CD4-positive, alpha-beta T cell (primary cell): ENCODE results near the gene NRXN2. TPM values are rescaled to one million over a fixed set of nuclear protein-coding genes. Genes with fewer than 3 reads are reported as not detected.

Experiments used
- ATAC-seq: fragments of 200-7000 bp; cut with Tn5 transposase; one replicate; pipeline ENCODE4 v1.10.0; 2022; ENCODE audit warnings: mild to moderate bottlenecking; ENCODE audit not compliant: poor library complexity
- CTCF ChIA-PET: fragments of 350-600 bp; sonication (Branson Sonifier 250); formaldehyde crosslinking; loops from one replicate; lab custom pipeline; 2021; ENCODE audit warnings: antibody characterized with exemption, inconsistent platforms; lab: Charles Lee
- POLR2A ChIA-PET: fragments of 350-600 bp; sonication (Branson Sonifier 250); formaldehyde crosslinking; loops from one replicate; lab custom pipeline; 2021; ENCODE audit warnings: antibody characterized with exemption, inconsistent platforms; lab: Charles Lee
- DNase-seq, 14 experiments: peaks; one replicate each; pipeline ENCODE4 v3.0.0-alpha.2; 2013 to 2020; ENCODE audit warnings: mixed read lengths in 2 of 14
- H3K27ac ChIP-seq, 2 donors: one replicate each; pipeline versions ENCODE4 v1.5.1 to v1.7.0; 2013; ENCODE audit warnings: low read length in 2 of 2, low read depth in 1 of 2, mild to moderate bottlenecking in 1 of 2
- H3K27me3 ChIP-seq, 2 experiments: 1 replicate in 1 of 2; 2 replicates in 1 of 2; pipeline versions ENCODE4 v1.6.1 to v1.7.0; 2013; ENCODE audit warnings: low read length in 2 of 2, control low read depth in 1 of 2, mild to moderate bottlenecking in 1 of 2, moderate library complexity in 1 of 2; ENCODE audit not compliant: insufficient read depth in 2 of 2, control insufficient read depth in 1 of 2
- H3K36me3 ChIP-seq: one replicate; pipeline ENCODE4 v1.6.1; 2013; ENCODE audit warnings: low read length, control low read depth; ENCODE audit not compliant: insufficient read depth
- H3K4me1 ChIP-seq: one replicate; pipeline ENCODE4 v1.6.1; 2013; ENCODE audit warnings: low read length, control low read depth; ENCODE audit not compliant: insufficient read depth
- H3K4me3 ChIP-seq: one replicate; pipeline ENCODE4 v1.5.1; 2013; ENCODE audit warnings: mild to moderate bottlenecking, low read length, moderate library complexity
- H3K9me3 ChIP-seq, 2 experiments: 1 replicate in 1 of 2; 2 replicates in 1 of 2; pipeline versions ENCODE4 v1.6.1 to v1.7.0; 2013; ENCODE audit warnings: low read length in 2 of 2, mild to moderate bottlenecking in 2 of 2, control low read depth in 1 of 2, moderate library complexity in 1 of 2; ENCODE audit not compliant: control insufficient read depth in 1 of 2, insufficient read depth in 1 of 2
- H3K27ac Mint-ChIP-seq: one replicate; pipeline ENCODE4 v1.8.0; 2020; ENCODE audit warnings: mixed read lengths
- H3K27me3 Mint-ChIP-seq: one replicate; pipeline ENCODE4 v1.8.0; 2021; ENCODE audit warnings: mixed read lengths
- H3K36me3 Mint-ChIP-seq: one replicate; pipeline ENCODE4 v1.8.0; 2021; ENCODE audit warnings: low read depth, mixed read lengths
- H3K4me1 Mint-ChIP-seq: one replicate; pipeline ENCODE4 v1.8.0; 2021; ENCODE audit warnings: low read depth, mixed read lengths
- H3K4me3 Mint-ChIP-seq: one replicate; pipeline ENCODE4 v1.8.0; 2020; ENCODE audit warnings: mild to moderate bottlenecking, mixed read lengths
- H3K9me3 Mint-ChIP-seq: one replicate; pipeline ENCODE4 v1.8.0; 2020; ENCODE audit warnings: mixed read lengths
- intact Hi-C, 2 experiments: fragments of 100-400 bp; cut with DNase I in 1 of 2; cut with micrococcal nuclease in 1 of 2; formaldehyde crosslinking; loops; one replicate each; pipeline versions ENCODE4 v1.15.1 to v1.9.0; 2023 to 2025; cut with DNase I, micrococcal nuclease
- total RNA-seq, 174 experiments: library from RNA in 2 of 174; stranded (reverse) in 2 of 174; gene quantifications; one replicate each; pipeline ENCODE4 v1.2.3 and lab custom pipeline; 2021 to 2026
- TF ChIP-seq, protein P1 (sequence below): fragments of 200-600 bp; IDR thresholded peaks from one replicate; pipeline ENCODE4 v1.8.0; 2022; ENCODE audit warnings: antibody characterized with exemption, mild to moderate bottlenecking

Gene NRXN2
- total RNA-seq, 2 experiments from 2014 or later, result 0.05 to 0.31 TPM

DNA sequence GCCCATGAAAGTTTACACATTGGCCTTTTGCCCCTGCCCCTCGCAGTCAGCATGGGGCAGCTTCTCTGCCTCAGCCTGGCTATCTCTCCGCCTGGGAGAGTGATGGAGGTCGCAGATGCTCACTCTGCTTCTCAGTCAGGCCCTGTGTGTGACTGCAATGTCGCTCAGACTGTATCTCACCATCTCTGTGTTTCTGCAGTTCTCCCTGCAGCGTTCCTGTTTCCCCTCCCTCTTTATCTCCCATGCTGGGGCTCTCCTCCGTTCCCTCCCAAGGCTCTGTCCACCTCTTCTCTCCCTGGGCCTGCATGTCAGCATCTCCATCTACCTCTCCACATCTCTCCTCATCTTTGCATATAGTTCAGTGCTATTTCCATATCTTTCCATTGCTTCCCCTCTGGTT is 93.9 kb downstream of the NRXN2 start:
- H3K9me3 Mint-ChIP-seq, result no peaks in the 10 kb centered on the region
- TF ChIP-seq, protein P1, sequence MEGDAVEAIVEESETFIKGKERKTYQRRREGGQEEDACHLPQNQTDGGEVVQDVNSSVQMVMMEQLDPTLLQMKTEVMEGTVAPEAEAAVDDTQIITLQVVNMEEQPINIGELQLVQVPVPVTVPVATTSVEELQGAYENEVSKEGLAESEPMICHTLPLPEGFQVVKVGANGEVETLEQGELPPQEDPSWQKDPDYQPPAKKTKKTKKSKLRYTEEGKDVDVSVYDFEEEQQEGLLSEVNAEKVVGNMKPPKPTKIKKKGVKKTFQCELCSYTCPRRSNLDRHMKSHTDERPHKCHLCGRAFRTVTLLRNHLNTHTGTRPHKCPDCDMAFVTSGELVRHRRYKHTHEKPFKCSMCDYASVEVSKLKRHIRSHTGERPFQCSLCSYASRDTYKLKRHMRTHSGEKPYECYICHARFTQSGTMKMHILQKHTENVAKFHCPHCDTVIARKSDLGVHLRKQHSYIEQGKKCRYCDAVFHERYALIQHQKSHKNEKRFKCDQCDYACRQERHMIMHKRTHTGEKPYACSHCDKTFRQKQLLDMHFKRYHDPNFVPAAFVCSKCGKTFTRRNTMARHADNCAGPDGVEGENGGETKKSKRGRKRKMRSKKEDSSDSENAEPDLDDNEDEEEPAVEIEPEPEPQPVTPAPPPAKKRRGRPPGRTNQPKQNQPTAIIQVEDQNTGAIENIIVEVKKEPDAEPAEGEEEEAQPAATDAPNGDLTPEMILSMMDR, result no peak
- DNase-seq (no peak), ATAC-seq (no peak)
- H3K27me3 Mint-ChIP-seq, result peaks cover 5% of the 10 kb centered on the region
- POLR2A ChIA-PET, result no interaction called here
- H3K4me3 Mint-ChIP-seq, result no peak overlapping the region
- intact Hi-C loops, result no loop called here
- no peaks in the 10 kb centered on the region for H3K9me3 ChIP-seq
- no peak overlapping the region for H3K27ac Mint-ChIP-seq
- H3K27ac ChIP-seq, result no peak overlapping the region
- H3K36me3 Mint-ChIP-seq, result no peaks in the 10 kb centered on the region
- H3K4me1 Mint-ChIP-seq, result peaks cover 9% of the 10 kb centered on the region
- H3K27me3 ChIP-seq, result peaks cover 0 to 1% of the 10 kb centered on the region in 2 experiments
- CTCF ChIA-PET, result no interaction called here
- peaks cover 8% of the 10 kb centered on the region for H3K4me1 ChIP-seq
- H3K36me3 ChIP-seq, result no peaks in the 10 kb centered on the region
- no peak overlapping the region for H3K4me3 ChIP-seq

DNA sequence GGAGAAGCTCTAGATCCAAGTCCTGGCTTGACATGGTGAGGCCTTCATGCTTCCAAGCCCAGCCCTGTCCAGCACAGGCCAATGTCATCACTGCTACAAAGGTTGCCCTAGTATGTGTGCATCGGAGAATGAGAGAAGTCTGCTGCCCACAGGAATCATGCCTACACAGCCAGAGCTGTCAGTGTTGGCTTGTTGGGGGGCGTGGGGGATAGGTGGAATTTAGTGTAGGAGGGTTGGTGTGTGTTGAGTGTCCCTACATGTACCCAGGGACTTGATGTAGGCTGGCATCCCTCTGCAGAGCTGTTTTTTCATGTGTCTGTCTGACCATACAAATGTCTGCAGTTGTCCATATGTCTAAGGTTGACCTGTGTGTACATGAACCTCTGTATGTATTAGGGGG is 94.4 kb downstream of the NRXN2 start:
- H3K27ac Mint-ChIP-seq, result no peak overlapping the region
- peaks cover 3% of the 10 kb centered on the region for H3K27me3 Mint-ChIP-seq
- peaks cover 3% of the 10 kb centered on the region for H3K4me1 ChIP-seq

DNA sequence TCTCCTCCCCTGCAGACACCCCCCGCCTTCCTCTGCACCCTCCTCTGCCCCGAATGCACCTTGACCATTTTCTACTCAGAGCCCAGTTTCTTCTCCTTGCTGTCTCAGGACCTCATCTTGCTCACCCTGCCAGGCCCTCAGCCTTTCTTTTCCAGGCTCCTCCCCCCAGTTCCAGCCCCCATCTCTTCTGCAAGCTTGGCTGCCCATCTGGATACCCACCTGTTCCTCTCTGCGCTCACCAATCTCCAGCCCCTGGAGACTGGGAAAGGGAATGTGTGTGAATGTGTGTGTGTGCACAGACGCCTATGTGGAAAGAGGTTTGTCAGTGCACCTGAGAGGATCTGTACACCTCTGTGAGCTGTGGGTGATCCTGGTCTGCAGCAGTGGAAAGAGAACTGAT is 95.6 kb downstream of the NRXN2 start:
- H3K4me1 ChIP-seq, result peaks cover 3% of the 10 kb centered on the region
- TF ChIP-seq, protein P1, result no peak
- no peaks in the 10 kb centered on the region for H3K27me3 ChIP-seq
- H3K36me3 ChIP-seq, result no peaks in the 10 kb centered on the region
- no peak for DNase-seq
- H3K36me3 Mint-ChIP-seq, result no peaks in the 10 kb centered on the region
- intact Hi-C loops, result no loop called here
- ChIA-PET CTCF (no interaction called here), POLR2A (no interaction called here)
- no peak overlapping the region for H3K27ac Mint-ChIP-seq
- ATAC-seq, result no peak
- H3K27me3 Mint-ChIP-seq, result no peaks in the 10 kb centered on the region
- H3K9me3 ChIP-seq, result no peaks in the 10 kb centered on the region
- no peaks in the 10 kb centered on the region for H3K4me1 Mint-ChIP-seq
- H3K4me3 Mint-ChIP-seq, result no peak overlapping the region
- no peaks in the 10 kb centered on the region for H3K9me3 Mint-ChIP-seq
- no peak overlapping the region for H3K27ac ChIP-seq
- no peak overlapping the region for H3K4me3 ChIP-seq

More for the DNA sequence above, 94.4 kb downstream of the NRXN2 start:
- Mint-ChIP-seq H3K9me3 (no peaks in the 10 kb centered on the region), H3K4me3 (no peak overlapping the region), H3K36me3 (no peaks in the 10 kb centered on the region), H3K4me1 (peaks cover 4% of the 10 kb centered on the region)
- ChIA-PET POLR2A (no interaction called here), CTCF (no interaction called here)
- Histone ChIP-seq H3K9me3 (no peaks in the 10 kb centered on the region), H3K27ac (no peak overlapping the region), H3K27me3 (no peaks in the 10 kb centered on the region), H3K4me3 (no peak overlapping the region), H3K36me3 (no peaks in the 10 kb centered on the region)
- ATAC-seq, result no peak
- no peak for DNase-seq
- TF ChIP-seq, protein P1, result no peak
- intact Hi-C loops, result no loop called here
